Neural cell (in vitro differentiated cells): ENCODE results near the gene AFAP1.

ENCODE experiments used
- CTCF ChIP-seq: fragments of 450-650 bp; IDR thresholded peaks from 2 replicates; pipeline ENCODE4 v1.5.1; 2014; ENCODE audit warnings: antibody characterized with exemption, mild to moderate bottlenecking, moderate library complexity; ENCODE audit not compliant: poor library complexity, severe bottlenecking
- EP300 ChIP-seq: fragments of 450-650 bp; conservative IDR thresholded peaks from 2 replicates; pipeline ENCODE4 v1.6.1; 2014; ENCODE audit warnings: antibody characterized with exemption, mild to moderate bottlenecking, moderate library complexity; ENCODE audit not compliant: poor library complexity, severe bottlenecking
- EZH2 ChIP-seq: fragments of 200-600, 300-800 bp; shearing (Covaris generic), sonication (generic); IDR thresholded peaks from 2 replicates; pipeline ENCODE4 v1.6.1; 2014; ENCODE audit warnings: antibody characterized with exemption, low read length, borderline replicate concordance, mild to moderate bottlenecking; ENCODE audit not compliant: insufficient read depth, poor library complexity, severe bottlenecking
- MXI1 ChIP-seq: fragments of 450-650 bp; conservative IDR thresholded peaks from 2 replicates; pipeline ENCODE4 v1.6.1; 2014; ENCODE audit warnings: antibody characterized with exemption, mild to moderate bottlenecking; ENCODE audit not compliant: poor library complexity, severe bottlenecking
- POLR2AphosphoS5 ChIP-seq: IDR thresholded peaks from 2 replicates; pipeline ENCODE4 v1.6.1; 2012
- RAD21 ChIP-seq: fragments of 450-650 bp; conservative IDR thresholded peaks from 2 replicates; pipeline ENCODE4 v1.6.1; 2014; ENCODE audit warnings: antibody characterized with exemption, mild to moderate bottlenecking, moderate library complexity
- REST ChIP-seq: IDR thresholded peaks from 2 replicates; pipeline ENCODE4 v1.6.1; 2012; ENCODE audit warnings: borderline replicate concordance
- TAF1 ChIP-seq: IDR thresholded peaks from 2 replicates; pipeline ENCODE4 v1.6.1; 2012; ENCODE audit warnings: low read depth

GRCh38 chr4:7852568-7853185 lies 87.0 kb downstream of the AFAP1 start:
- TF ChIP-seq CTCF (no peak), RAD21 (no peak), EZH2 (no peak), POLR2AphosphoS5 (no peak), MXI1 (no peak), TAF1 (no peak), REST (no peak), EP300 (no peak)
